Medulla oblongata (tissue), 1 donor: ENCODE data around the gene NFIA.
A peak's percentile ranks its signal among the peaks of the same experiment; 100 is the strongest.

Experiments
- DNase-seq: peaks from one replicate; pipeline ENCODE4 v3.0.0-alpha.2; 2015; ENCODE audit errors: extremely low spot score

Gene NFIA

DNA sequence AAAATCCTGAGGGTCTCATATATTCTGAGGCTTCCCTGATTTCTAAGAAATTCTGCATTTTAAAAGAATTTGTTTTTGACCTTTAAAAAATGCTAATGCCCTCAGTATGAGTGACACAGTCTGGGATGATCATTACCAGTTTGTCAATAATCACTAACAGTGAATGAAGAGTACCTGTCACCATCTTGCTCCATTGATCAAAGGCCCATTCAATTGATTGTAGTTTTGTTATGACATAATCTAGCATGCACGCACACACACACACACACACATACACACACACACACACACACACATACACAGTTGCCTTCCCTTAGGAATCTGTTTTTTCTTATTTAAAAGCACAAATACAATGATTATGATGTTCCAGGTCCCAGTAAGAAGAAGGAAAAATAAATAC is 250.4 kb downstream of the NFIA start:
- no peak for DNase-seq

- no peak for DNase-seq
Measured at GRCh38 chr1:61334718-61335589, 252.6 kb downstream of the NFIA start.

- no peak for DNase-seq
Measured at GRCh38 chr1:61337037-61337436, 254.7 kb downstream of the NFIA start.

DNA sequence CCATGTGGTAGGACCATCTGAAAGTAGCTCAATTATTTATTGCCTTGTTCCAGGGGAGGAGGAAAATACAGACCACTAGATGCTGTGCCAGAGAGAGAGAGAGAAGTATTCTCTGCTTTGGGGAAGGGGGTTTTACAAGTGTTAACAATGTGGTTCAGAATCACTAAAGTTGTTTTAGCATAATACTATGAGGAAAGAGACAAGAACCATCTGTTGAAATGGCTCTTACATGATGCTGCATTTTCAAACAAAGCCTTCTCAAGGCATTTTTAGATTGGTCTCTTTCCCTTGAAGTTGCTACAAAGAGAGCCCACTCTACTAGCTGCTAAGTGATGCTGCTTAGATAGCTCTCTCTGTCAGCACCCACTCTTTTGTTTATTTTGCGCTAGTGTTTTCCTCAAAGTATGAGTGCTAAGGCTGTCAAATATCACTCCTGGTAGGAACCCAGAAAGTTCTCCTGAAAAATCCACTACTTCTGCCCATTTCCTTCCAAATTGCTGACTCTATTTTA is 255.1 kb downstream of the NFIA start:
- DNase-seq, result no peak

- peak; percentile 94 for DNase-seq
Measured at GRCh38 chr1:61337981-61338848, 255.9 kb downstream of the NFIA start.

- no peak for DNase-seq
Measured at GRCh38 chr1:61338899-61339298, 256.5 kb downstream of the NFIA start.

DNA sequence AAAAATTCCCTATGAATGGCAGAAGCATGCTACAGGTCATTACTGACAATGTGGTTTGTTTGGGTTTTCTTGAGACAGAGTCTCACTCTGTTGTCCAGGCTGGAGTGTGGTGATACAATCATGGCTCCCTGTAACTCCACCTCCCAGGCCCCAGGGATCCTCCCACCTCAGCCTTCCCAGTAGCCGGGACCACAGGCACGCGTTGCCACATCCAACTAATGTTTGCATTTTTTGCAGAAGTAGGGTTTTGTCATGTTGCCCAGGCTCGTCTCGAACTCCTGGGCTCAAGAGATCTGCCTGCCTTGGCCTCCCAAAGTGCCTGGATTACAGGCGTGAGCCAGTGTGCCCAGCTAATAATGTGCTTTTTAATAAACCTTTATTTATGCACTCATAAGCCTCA is 259.1 kb downstream of the NFIA start:
- no peak for DNase-seq

DNA sequence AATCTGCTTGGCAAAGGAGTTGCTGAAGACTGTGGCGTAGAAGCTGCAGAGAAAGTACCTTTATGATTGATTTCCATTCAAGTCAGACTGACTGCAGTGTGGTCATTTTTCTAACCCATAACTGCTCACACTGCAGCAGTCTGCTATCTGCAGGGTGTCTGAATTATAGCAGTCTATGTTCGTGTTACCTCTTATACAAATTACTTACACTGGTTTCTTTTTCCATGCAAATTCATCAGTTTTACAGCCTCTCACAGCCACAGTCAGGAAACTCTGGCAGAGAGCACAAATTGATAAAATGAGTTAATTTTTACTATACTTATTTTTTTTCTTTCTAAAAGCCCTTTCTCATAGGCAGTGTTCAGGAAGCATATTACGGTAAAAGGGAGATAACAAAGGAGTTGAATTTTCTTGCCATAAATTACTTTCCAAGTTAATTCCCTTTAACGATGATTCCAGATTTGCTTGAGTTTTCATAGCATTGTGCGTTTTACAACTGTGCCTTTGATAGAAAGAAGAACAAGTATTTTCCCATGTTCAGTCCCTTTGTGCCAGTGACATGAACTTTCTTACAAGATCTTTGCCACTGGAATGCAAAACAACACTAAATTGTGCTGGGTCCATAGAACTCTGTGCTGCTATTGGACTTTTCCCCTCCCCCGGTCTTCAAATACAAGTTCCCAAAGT is 261.5 kb downstream of the NFIA start:
- no peak for DNase-seq

GRCh38 chr1:61344696-61345095 is 262.3 kb downstream of the NFIA start:
- no peak for DNase-seq

DNA sequence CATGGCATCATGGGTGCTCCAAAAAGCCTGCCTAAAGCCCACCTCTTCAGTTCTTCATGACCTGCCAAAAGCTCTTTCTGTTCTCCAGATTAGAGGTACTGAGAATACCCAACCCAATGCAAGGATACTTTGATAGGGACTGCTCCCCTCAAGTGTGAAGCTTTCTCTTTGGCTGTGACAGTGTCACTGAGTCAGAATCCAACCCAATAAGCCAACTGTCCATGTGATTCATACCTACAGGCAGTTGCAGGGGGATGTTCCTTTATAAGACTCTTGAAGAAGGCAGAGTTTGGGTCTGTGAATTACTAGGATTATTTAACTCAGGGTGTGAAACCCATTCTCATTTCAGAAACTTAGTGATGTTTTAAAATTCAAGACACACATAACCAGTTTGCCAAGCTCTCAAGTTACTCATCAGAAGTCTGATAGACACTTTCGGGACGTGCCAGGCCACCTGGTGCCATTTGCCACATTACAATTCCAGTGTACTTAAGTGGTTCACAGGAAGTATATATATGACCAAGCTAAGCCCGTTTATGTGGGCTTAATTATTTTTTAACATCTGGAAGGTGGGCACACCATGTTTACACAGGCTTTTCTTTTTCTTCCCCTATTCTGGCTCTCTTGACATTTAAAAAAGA is 265.8 kb downstream of the NFIA start:
- DNase-seq, result no peak

GRCh38 chr1:61352845-61353435 is 270.6 kb downstream of the NFIA start:
- no peak for DNase-seq

- DNase-seq, result no peak
Measured at GRCh38 chr1:61353797-61354406, 271.5 kb downstream of the NFIA start.

DNA sequence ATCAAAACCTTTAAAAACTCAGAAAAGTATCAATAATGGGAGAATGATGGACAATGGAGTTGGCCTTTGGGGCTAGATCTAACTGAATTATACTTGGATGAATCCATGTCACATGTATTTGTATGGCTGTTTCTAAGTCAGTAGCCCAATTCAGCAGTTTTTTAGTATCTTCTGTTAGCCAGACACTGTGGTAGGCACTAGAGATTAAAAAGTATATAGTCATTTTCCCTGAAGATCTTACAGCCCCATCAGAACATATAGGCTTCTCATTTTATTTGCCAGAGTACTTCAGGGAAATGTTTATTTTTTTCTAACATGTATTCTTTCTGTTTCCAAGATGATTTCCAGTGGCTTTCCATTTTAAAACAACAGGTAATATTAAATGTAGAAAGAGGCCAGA is 273.7 kb downstream of the NFIA start:
- no peak for DNase-seq

DNA sequence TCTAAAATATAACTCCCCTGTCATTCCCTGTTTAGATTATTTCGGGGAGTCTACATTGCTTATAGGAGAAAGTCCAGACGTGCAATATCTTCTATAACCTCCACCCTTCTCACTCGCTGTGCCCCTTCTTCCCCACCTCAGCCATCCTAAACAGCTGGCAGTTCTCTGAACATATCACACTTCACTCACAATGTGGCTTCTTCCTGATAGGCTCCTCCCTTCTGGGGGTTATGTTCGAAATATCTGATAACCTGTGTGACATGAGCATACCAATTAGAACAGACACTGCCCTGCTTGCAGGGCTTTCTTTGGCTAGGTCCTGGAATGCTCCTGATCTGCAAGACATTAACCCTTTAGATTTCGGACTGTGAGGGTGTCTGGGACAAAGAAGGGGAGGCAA is 274.6 kb downstream of the NFIA start:
- DNase-seq, result no peak

GRCh38 chr1:61357539-61357938 is 275.2 kb downstream of the NFIA start:
- DNase-seq, result no peak

DNA sequence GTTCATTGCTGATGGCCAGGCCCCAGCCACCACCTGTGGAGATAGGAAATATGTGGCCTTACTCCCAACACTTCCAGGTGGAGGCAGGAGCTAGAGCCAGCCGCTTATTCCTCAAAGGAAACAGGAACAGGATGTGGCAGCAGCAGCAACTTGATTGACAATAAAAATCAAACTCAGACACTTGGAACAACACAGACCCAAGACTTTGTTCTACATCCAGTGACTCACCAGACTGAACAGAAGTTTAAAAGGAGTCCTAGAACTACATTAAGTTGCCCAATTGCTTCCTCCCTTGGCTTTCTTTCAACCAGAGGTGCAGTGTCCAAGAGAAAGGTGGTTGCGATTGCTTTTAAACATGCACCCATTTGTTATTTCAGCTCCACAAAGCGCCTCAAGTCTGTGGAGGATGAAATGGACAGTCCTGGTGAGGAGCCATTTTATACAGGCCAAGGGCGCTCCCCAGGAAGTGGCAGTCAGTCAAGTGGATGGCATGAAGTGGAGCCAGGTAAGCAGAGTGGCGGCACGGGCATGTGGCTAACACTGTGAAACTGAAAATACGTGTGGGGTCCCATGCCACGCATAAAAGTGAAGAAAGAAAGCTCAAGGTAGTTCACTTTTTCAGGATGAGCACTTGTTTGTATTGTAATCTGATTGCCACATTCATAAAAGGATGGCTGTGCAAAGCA is 276.6 kb downstream of the NFIA start:
- DNase-seq, result no peak

DNA sequence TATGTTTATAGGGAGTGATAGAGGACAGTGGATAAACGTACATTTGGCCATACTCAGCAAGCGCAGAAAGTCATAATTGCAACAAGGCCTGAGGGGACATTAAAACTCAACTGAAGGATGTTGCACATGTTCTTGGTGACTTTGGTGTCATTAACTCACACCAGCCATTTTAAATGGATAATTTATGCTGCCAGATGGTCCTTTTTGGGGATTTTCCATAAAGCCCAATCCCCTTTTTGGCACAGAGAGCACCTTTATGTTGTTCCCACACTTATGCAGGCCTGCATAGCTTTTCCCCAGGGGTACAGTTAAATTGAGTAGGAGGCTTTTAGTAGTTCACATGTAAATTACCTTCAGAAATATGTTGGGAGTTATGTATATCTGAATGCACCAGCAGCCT is 279.6 kb downstream of the NFIA start:
- DNase-seq, result no peak

DNA sequence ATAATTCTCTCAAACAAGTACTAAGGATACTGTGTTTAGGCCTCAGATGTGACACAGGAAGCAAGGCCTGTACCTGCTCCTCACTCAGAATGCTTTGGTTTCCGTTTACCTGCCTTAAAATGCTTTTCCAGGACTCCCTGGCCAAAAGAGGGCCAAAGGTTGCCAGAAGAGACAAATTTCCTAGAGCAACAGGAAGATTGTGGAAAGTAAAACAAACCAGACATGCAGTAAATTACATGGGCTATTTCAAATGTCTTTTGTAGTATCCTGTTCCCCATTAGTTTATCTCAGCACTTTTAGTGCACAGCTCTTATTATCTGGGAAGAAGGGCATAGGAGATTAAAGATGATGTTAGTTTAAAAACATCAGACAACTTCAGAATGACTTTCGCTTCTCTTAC is 280.0 kb downstream of the NFIA start:
- no peak for DNase-seq

DNA sequence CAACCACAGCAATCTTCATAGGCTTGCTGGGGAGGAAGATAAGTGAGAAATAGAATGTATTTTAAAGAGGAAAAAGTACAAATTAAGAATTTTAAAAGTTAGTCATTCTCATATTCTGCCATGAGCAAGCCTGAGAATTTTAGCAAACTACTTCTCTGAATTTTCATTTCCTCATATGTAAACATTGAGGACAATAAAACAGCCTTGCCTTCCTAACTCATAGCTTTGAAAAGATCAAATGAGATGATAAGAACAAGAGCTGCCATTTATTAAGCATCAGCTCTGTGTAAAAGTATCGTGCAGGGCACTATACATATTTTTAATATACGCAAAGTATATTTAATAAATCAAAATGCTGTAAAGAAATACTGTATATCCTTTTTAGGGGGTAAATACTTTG is 286.0 kb downstream of the NFIA start:
- DNase-seq, result no peak

DNA sequence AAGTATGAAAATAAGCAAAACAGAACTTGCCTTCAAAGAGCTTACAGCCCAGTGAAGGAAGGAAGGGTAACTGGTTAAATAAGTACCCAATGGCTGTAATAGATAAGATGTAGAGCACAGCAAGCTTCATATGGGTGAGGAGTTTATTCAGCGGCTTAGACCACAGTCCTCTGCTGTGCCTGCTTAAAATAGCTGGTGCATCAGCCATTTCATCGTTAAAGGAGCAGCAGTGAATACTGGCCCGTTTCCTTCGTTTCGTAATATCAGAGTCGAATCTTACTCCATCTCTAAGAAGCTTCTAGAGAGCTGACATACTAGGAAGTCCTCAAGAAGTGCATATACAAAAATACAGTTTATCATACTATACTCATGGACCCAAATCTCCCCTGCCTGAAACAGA is 286.5 kb downstream of the NFIA start:
- DNase-seq, result no peak
